ENCODE measurements around the gene TDRD1. TPM values are rescaled to one million over a fixed set of nuclear protein-coding genes. Genes with fewer than 3 reads are reported as not detected.

Gene TDRD1
- total RNA-seq, 1 donor from 2014 or later: not detected

DNA sequence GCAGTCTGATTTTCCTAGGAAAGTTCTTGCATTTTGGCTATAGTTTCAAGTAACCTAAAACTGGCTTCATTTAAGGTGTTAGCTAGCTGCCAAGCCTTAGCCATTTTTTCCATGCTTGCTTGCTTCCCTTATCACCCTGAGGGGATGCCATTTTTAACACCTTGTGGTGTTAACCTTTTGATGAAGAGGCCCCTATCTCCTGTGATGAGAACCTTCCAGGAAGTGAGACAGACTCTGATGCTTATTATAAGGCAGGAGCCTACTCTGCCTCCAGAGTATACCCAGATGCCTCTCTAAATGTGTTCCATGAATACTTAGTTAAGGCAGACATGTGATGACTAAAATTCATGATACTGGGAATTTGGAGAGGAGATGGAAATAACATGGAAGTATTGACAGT is 55.0 kb downstream of the TDRD1 start:
- DNase-seq (ENCODE audit: low read depth, low spot score): no peak

DNA sequence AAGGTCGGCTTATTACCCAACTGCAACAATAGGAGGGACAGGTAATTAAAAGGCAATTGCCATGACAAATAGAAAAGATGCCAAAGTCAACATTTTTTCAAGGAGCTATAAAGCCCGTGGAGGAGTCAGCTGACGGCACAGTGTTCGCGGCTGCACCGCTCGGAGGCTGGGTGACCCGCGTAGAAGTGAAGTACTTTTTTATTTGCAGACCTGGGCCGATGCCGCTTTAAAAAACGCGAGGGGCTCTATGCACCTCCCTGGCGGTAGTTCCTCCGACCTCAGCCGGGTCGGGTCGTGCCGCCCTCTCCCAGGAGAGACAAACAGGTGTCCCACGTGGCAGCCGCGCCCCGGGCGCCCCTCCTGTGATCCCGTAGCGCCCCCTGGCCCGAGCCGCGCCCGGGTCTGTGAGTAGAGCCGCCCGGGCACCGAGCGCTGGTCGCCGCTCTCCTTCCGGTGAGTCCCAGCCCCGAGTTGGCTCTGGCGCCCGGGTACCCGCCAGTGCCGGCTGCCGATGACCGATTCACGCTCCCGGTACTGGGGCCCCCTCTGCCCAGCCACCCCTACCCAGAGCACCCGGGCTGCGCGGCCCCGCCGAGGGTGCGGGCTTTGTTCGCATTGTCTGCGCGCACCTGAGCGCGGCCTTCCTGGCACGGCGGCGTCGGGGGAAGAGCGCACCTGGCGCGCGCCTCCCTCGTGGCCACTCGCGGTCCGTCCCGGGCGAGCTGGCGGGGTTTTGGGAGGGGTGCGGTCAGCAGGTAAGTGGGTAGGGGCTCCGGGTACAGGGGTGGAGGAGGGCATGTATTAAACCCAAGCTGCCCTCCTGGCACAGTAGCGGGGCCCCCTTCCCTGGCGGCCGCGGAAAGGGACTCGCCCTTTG is 60.2 kb downstream of the TDRD1 start, which contains the start of gene VWA2:
TSS of gene VWA2 (plus strand) at position 138 of the 877 bp plus-strand sequence. CDS start 9,460 bp downstream, outside the sequence.
- DNase-seq (ENCODE audit: low read depth, low spot score): no peak

DNA sequence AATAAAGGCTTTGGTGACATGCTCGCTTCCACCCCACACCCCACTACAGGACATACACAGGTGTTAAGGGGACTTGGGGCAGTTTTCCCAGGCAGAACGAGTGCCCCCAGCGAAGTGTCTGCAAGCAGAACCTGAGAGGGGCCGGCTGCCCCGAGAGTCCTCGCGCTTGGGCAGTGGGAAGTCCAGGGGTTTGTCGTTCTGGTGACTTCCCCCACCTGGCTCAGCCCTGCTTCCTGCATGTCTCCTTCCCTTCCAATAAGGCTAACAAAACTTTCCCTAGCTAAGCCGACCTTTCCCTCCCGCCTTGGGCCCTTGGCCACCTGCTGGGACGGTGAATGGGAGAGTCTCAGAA is 60.8 kb downstream of the TDRD1 start:
- no peak for DNase-seq (ENCODE audit: low read depth, low spot score)

- no peak for DNase-seq (ENCODE audit: low read depth, low spot score)
Observed at GRCh38 chr10:114242235-114242634, 63.1 kb downstream of the TDRD1 start.

DNA sequence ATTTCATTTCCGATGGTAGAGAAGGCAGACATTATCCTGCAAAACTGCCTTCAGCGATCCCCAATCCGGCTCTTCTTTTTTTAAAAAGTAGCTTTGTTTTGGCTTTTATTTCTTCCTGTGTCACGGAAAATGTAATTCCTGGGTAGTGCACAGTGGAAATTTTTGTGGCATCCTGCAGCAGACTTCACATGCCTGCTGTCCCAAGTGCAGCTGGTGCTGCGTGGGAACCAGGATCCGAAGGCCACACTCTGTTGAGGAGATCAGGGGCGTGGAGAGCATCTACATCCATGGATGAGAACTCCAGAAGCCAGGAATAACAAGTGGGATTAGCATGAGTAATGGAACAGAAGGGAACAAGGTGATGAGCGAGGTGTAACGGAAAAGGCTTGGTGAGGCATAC is 64.5 kb downstream of the TDRD1 start:
- DNase-seq (ENCODE audit: low read depth, low spot score): no peak

- no peak for DNase-seq (ENCODE audit: low read depth, low spot score)
Observed at GRCh38 chr10:114244126-114244525, 65.0 kb downstream of the TDRD1 start.

DNA sequence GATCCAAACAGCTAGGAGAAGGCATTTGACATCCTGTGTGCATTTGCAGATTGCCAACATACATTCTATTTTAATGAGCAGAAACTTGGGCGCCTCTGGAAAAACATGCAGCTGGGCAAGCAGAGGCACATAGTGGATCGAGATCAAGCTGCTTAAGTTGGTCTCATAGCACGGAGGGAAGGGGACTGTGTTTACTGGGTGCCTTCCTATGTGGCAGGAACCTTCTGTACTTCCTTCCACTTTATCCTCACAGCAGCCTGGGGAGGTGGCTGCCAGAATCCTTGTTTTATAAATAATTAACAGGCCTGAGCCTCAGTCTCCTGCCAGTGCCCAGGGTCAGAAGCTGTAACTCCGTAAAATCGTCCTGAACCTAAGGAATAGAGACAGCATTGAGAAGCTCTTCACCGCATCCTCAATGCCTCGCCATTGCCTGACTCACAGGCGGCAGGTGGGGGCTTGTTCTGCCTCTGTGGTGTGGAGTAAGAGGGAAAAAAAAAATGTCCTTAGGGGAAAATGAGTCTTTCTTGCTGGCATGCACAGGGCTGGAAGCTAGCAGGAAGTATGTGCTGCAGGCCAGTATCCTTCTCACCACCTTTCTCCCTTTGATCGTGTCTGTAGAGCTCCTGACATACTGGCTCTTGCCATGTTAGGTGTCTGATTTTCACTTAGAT is 66.1 kb downstream of the TDRD1 start:
- DNase-seq (ENCODE audit: low read depth, low spot score): no peak

- DNase-seq (ENCODE audit: low read depth, low spot score): no peak
Observed at GRCh38 chr10:114246679-114247305, 67.6 kb downstream of the TDRD1 start.

- no peak for DNase-seq (ENCODE audit: low read depth, low spot score)
Observed at GRCh38 chr10:114250236-114250635, 71.1 kb downstream of the TDRD1 start.

- DNase-seq (ENCODE audit: low read depth, low spot score): no peak
Observed at GRCh38 chr10:114250716-114251115, 71.6 kb downstream of the TDRD1 start.

DNA sequence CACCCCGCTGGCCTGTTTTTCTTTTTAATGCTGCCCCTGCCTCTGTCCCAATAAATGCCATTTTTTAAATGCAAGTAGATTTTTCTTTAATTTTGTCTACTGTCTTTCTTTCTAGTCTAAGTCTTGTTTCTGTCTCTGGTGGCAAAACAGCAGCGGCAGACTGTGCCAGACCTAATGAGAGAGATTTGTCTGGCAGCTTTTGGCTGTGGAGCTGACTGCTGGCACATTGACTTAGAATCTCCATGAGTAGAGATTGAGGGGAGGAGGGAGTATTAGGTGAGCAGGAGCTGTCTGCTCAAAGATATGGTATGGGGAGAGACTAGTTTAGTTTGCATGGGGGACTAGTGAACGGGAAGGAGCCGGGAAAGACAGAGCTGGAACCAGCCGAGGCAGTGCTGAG is 72.9 kb downstream of the TDRD1 start:
- no peak for DNase-seq (ENCODE audit: low read depth, low spot score)

- DNase-seq (ENCODE audit: low read depth, low spot score): no peak
Observed at GRCh38 chr10:114252883-114253282, 73.7 kb downstream of the TDRD1 start.

DNA sequence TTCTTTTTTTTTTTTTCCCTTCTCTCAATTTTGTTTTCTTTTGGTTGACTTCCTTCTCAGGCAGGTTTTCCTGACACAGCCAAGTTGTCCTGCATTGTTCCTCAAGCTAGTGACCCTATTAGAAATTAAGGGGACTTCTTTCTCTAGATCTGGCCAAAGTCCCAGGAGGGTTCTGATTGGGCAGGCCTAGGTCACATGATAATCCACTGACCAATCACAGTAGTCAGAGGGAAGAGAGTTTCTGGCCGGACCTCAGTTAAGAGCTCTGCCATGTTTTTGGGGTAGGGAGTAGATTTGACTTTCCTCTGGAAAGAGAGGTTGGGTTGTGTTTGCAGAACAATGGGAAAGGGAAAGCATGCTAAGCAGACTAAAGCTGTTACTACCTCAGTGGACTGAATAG is 76.1 kb downstream of the TDRD1 start:
- no peak for DNase-seq (ENCODE audit: low read depth, low spot score)

DNA sequence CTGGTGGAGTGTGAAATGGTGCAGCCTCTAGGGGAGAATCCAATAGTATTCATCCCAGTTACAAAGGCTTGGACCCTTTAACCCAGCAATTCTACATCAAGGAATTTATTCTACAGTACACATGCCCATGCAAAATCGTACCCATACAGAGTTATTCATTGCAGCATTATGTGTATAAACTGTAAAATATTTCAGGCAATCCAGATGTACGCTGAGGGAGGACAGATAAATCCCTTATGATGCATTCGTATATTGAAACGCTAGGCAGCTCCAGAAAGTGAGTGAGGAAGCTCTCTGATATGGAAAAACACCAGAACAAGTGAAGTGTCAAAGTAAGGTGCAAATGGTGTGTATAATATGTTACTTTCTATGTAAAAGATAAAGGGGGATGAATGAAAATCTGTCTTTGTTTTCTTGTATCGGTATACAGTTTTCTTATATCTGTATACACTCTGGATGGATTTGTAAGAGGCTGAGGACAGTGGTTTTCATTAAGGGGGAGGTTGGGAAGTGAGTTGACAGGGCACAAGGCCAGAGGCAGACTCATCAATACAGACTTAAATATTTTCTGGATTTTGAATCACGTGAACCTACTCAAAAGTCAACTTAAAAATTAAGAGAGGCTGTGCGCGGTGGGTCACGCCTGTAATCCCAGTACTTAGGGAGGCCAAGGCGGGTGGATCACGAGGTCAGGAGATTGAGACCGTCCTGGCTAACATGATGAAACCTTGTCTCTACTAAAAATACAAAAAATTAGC is 77.0 kb downstream of the TDRD1 start:
- no peak for DNase-seq (ENCODE audit: low read depth, low spot score)

DNA sequence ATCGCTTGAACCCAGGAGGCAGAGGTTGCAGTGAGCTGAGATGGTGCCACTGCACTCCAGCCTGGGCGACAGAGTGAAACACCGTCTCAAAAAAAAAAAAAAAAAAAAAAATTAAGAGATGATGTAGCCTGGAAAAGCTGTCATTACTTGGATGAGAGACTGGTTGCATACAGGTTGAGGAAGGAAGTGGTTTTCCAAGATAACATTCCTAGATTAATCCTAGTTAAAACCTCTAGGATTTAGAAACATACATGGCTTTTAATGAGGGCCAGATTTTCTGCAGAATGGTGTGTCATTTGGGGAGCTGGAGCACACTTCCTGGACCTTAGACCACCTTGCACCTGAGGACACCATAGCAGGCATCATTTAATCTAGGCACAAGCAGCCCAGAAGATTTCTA is 77.7 kb downstream of the TDRD1 start:
- no peak for DNase-seq (ENCODE audit: low read depth, low spot score)

GRCh38 chr10:114257498-114257897 is 78.3 kb downstream of the TDRD1 start:
- DNase-seq (ENCODE audit: low read depth, low spot score): no peak

DNA sequence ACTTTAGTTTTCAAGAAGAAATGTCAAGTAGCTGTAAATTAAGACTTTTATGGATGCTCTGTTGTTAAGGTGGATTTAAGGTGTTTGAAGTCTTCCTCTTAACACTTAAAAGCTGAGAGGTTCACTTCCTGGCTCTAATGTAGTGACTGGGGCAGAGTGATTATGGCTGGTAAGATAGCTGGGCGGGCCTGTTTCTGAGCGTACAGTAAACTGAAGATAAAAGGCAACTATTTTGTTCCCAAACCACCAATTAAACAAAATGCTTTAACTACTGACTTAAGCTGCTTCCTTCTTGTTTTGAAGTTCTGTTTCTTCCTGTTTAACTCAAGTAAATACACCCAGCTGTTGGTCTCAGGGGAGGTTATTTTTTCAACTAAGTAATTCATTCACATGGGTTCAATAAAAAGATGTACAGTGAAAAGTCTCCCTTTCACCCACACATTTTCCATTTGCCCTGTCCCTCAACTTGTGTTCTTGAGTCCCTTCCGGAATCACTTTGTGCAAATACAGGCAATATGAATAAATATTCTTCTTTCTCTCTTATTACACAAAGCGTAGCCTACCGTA is 79.2 kb downstream of the TDRD1 start:
- DNase-seq (ENCODE audit: low read depth, low spot score): no peak

- DNase-seq (ENCODE audit: low read depth, low spot score): no peak
Observed at GRCh38 chr10:114259824-114260223, 80.7 kb downstream of the TDRD1 start.

GRCh38 chr10:114260366-114260765 is 81.2 kb downstream of the TDRD1 start:
- no peak for DNase-seq (ENCODE audit: low read depth, low spot score)

DNA sequence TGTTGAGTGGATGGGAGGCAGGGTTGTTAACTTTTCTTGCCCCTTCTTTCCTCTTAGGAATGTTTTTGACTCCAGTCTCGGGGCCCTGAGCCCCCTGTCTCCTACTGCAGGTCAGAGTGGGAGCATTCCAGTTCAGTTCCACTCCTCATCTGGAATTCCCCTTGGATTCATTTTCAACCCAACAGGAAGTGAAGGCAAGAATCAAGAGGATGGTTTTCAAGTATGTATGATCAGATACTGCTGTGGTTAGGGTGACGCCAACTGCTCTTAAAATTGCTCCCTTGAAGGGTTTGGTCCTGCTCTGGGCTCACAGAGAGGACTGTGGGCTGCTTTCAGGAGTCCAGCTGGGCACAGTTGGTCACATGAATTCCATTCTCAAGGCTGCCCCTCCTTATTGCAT is 81.9 kb downstream of the TDRD1 start:
- DNase-seq (ENCODE audit: low read depth, low spot score): no peak

- no peak for DNase-seq (ENCODE audit: low read depth, low spot score)
Observed at GRCh38 chr10:114262496-114262895, 83.3 kb downstream of the TDRD1 start.
